Upper lobe of right lung (tissue), 1 donor: Measurements from ENCODE around the gene MECP2. TPM values are rescaled to one million over a fixed set of nuclear protein-coding genes. Genes with fewer than 3 reads are reported as not detected.
A peak's percentile ranks its signal among the peaks of the same experiment; 100 is the strongest.

Source experiments
- ATAC-seq: fragments of 200-7000 bp; cut with Tn5 transposase; one replicate; pipeline ENCODE4 v1.9.1; 2020; ENCODE audit warnings: mild to moderate bottlenecking, moderate library complexity
- DNase-seq: peaks from one replicate; pipeline ENCODE4 v3.0.0-alpha.2; 2020
- H3K27ac ChIP-seq: fragments of 200-600 bp; one replicate; pipeline ENCODE4 v1.8.0; 2022
- H3K27me3 ChIP-seq: fragments of 200-600 bp; one replicate; pipeline ENCODE4 v1.8.0; 2022; ENCODE audit warnings: mild to moderate bottlenecking
- H3K36me3 ChIP-seq: fragments of 200-600 bp; one replicate; pipeline ENCODE4 v1.8.0; 2022
- H3K4me1 ChIP-seq: fragments of 200-600 bp; one replicate; pipeline ENCODE4 v1.8.0; 2022
- H3K4me3 ChIP-seq: fragments of 200-600 bp; one replicate; pipeline ENCODE4 v1.8.0; 2022; ENCODE audit warnings: mild to moderate bottlenecking
- H3K9me3 ChIP-seq: fragments of 200-600 bp; one replicate; pipeline ENCODE4 v1.8.0; 2022
- intact Hi-C: fragments of 100-400 bp; cut with DNase I; formaldehyde crosslinking; loops from one replicate; pipeline ENCODE4 v1.11.0; 2022
- total RNA-seq: library from RNA; stranded (reverse); fragmentation: NEBNext Ultra II Directional; extraction: Animal tissue kit (Norgen Biotek cat#: 25700); gene quantifications from one replicate; pipeline ENCODE4 v1.2.1, GENCODE V29; 2021
- TF ChIP-seq, protein P1 (sequence below): fragments of 200-600 bp; IDR thresholded peaks from one replicate; pipeline ENCODE4 v1.8.0; 2022; ENCODE audit warnings: antibody characterized with exemption
- donor health status: DM: no; HTN: yes; CAD: no; lungs with severe emphysema.

Gene MECP2
- total RNA-seq, 1 donor from 2014 or later = 58.6 TPM

DNA sequence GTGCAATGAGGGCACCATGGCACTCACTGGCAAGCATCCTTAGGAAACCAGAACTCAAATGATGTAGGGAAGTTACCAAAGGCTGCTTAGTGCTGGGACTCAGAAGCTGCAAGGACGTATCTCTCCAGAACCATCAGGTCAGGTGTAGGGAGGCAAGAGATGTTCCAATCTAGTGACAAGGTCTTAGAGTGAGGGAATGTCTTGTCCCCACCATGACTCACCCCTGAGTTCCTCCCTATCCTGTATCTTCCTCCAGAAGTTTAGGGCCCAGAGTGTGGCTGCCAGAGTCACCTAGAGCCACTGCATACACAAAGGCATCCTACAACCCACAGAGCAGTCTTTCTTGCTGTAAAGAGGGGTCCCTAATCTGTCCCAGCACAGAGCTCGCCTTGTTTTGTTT is 63.7 kb downstream of the MECP2 start:
- intact Hi-C loops = no loop called here
- Histone ChIP-seq H3K27me3 (no peaks in the 10 kb centered on the region), H3K27ac (no peak overlapping the region), H3K9me3 (no peaks in the 10 kb centered on the region), H3K4me1 (no peaks in the 10 kb centered on the region), H3K4me3 (no peak overlapping the region), H3K36me3 (peaks cover 23% of the 10 kb centered on the region)
- no peak for ATAC-seq
- TF ChIP-seq, protein P1, sequence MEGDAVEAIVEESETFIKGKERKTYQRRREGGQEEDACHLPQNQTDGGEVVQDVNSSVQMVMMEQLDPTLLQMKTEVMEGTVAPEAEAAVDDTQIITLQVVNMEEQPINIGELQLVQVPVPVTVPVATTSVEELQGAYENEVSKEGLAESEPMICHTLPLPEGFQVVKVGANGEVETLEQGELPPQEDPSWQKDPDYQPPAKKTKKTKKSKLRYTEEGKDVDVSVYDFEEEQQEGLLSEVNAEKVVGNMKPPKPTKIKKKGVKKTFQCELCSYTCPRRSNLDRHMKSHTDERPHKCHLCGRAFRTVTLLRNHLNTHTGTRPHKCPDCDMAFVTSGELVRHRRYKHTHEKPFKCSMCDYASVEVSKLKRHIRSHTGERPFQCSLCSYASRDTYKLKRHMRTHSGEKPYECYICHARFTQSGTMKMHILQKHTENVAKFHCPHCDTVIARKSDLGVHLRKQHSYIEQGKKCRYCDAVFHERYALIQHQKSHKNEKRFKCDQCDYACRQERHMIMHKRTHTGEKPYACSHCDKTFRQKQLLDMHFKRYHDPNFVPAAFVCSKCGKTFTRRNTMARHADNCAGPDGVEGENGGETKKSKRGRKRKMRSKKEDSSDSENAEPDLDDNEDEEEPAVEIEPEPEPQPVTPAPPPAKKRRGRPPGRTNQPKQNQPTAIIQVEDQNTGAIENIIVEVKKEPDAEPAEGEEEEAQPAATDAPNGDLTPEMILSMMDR = no peak
- no peak for DNase-seq

DNA sequence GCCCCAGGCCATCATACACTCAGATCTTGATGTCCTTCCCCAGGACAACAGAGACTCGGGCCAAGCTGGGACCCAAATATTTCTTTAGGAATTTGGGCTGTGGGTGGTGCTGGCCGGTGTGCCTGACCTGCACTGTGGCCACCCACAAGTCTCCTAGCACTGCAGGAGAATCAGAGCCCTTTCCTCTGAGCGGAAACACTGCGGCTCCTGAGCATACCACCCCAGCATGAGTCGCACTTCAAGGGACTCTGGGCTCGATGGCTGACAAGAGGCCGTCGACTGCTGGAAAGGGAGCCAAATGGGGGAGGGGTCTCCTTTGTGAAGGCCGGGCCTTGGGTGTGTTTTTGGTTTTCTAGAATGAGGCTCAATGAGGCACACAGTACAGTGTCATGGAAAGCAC is 64.9 kb downstream of the MECP2 start:
- TF ChIP-seq, protein P1 = no peak
- DNase-seq (no peak), ATAC-seq (no peak)
- H3K4me1 ChIP-seq = no peaks in the 10 kb centered on the region
- H3K27ac ChIP-seq = no peak overlapping the region
- H3K9me3 ChIP-seq = no peaks in the 10 kb centered on the region
- H3K27me3 ChIP-seq = no peaks in the 10 kb centered on the region
- no peak overlapping the region for H3K4me3 ChIP-seq
- intact Hi-C loops = no loop called here
- H3K36me3 ChIP-seq = peaks cover 25% of the 10 kb centered on the region

DNA sequence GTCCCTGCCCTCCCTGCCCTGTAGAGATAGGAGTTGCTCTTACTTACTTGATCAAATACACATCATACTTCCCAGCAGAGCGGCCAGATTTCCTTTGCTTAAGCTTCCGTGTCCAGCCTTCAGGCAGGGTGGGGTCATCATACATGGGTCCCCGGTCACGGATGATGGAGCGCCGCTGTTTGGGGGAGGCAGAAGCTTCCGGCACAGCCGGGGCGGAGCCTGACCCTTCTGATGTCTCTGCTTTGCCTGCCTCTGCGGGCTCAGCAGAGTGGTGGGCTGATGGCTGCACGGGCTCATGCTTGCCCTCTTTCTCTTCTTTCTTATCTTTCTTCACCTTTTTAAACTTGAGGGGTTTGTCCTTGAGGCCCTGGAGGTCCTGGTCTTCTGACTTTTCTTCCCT is 65.4 kb downstream of the MECP2 start:
- DNase-seq = no peak
- H3K27ac ChIP-seq = no peak overlapping the region
- H3K4me1 ChIP-seq = no peaks in the 10 kb centered on the region
- ATAC-seq = no peak
- TF ChIP-seq, protein P1 = no peak
- no peaks in the 10 kb centered on the region for H3K27me3 ChIP-seq
- intact Hi-C loops = no loop called here
- H3K9me3 ChIP-seq = no peaks in the 10 kb centered on the region
- H3K4me3 ChIP-seq = no peak overlapping the region
- H3K36me3 ChIP-seq = peaks cover 25% of the 10 kb centered on the region

DNA sequence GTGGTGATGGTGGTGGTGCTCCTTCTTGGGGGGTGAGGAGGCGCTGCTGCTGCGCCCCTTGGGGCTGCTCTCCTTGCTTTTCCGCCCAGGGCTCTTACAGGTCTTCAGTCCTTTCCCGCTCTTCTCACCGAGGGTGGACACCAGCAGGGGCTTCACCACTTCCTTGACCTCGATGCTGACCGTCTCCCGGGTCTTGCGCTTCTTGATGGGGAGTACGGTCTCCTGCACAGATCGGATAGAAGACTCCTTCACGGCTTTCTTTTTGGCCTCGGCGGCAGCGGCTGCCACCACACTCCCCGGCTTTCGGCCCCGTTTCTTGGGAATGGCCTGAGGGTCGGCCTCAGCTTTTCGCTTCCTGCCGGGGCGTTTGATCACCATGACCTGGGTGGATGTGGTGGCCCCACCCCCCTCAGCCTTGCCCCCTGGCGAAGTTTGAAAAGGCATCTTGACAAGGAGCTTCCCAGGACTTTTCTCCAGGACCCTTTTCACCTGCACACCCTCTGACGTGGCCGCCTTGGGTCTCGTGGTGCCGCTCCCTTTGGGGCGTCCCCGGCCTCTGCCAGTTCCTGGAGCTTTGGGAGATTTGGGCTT is 66.7 kb downstream of the MECP2 start:
- H3K9me3 ChIP-seq = no peaks in the 10 kb centered on the region
- H3K4me3 ChIP-seq = no peak overlapping the region
- TF ChIP-seq, protein P1 = no peak
- ATAC-seq (no peak), DNase-seq (no peak)
- no peaks in the 10 kb centered on the region for H3K4me1 ChIP-seq
- intact Hi-C loops = no loop called here
- H3K27ac ChIP-seq = no peak overlapping the region
- peaks cover 25% of the 10 kb centered on the region for H3K36me3 ChIP-seq
- no peaks in the 10 kb centered on the region for H3K27me3 ChIP-seq

DNA sequence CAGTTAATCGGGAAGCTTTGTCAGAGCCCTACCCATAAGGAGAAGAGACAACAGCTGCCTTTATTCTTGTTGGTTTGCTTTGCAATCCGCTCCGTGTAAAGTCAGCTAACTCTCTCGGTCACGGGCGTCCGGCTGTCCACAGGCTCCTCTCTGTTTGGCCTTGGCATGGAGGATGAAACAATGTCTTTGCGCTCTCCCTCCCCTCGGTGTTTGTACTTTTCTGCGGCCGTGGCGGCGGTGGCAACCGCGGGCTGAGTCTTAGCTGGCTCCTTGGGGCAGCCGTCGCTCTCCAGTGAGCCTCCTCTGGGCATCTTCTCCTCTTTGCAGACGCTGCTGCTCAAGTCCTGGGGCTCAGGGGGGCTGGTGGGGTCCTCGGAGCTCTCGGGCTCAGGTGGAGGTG is 67.3 kb downstream of the MECP2 start:
- Histone ChIP-seq H3K9me3 (no peaks in the 10 kb centered on the region), H3K27ac (no peak overlapping the region), H3K4me1 (no peaks in the 10 kb centered on the region), H3K27me3 (no peaks in the 10 kb centered on the region), H3K36me3 (peaks cover 25% of the 10 kb centered on the region), H3K4me3 (no peak overlapping the region)
- TF ChIP-seq, protein P1 = no peak
- intact Hi-C loops = no loop called here
- ATAC-seq (no peak), DNase-seq (no peak)

DNA sequence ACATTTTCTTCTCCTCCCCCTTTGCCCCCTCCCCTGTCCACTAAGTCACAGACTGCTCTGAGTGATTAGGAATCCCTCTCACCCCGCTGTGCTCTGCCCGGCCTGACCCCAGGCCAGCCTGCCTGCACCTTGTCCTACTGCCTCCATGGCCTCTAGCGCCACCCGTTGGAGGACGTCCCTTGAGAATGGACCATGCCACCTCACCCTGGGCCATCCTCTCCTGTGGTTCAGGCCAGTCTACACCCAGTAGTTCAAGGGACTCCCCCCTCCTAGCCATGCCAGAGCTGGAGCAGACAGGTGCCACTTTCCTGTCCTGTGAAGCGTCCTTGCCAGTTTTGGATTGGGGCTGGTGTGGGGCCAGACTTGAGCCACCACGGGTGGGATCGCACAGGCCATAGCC is 68.1 kb downstream of the MECP2 start:
- Histone ChIP-seq H3K4me1 (no peaks in the 10 kb centered on the region), H3K27ac (no peak overlapping the region), H3K4me3 (no peak overlapping the region), H3K27me3 (no peaks in the 10 kb centered on the region), H3K9me3 (no peaks in the 10 kb centered on the region), H3K36me3 (peaks cover 25% of the 10 kb centered on the region)
- TF ChIP-seq, protein P1 = no peak
- ATAC-seq (peak; percentile 30), DNase-seq (no peak)
- intact Hi-C loops = no loop called here
